ENCODE measurements around the gene NCKAP5. TPM values are rescaled to one million over a fixed set of nuclear protein-coding genes. Genes with fewer than 3 reads are reported as not detected.

NCKAP5 gene
- total RNA-seq, 4 donors from 2014 or later = 0.55 to 6.6 (median 3.3) TPM; not detected in 1

DNA sequence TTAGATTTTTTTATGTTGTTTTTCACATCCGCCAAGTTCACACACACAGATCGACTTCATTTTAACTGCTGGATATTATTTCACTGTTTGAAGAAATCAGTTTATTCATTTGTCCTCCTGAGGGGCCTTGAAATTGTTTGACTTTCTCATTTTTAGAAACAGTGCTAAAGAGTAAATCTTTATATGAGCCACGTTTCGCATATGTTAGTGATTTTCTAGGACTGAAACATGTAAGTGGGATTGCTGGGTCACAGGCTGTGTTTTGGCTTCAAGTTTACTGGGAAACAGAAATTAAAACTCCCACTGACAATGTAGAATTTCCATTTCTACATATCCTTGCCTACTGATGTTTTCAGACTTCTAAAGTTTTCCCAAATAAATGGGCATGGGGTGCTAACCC is 363.8 kb downstream of the NCKAP5 start:
- Histone ChIP-seq H3K36me3 (no peaks in the 10 kb centered on the region), H3K27me3 (no peaks in the 10 kb centered on the region), H3K4me1 (no peaks in the 10 kb centered on the region), H3K4me3 (no peak overlapping the region), H3K27ac (no peak overlapping the region), H3K9me3 (no peaks in the 10 kb centered on the region)
- DNase-seq = no peak
- TF ChIP-seq, protein P1, sequence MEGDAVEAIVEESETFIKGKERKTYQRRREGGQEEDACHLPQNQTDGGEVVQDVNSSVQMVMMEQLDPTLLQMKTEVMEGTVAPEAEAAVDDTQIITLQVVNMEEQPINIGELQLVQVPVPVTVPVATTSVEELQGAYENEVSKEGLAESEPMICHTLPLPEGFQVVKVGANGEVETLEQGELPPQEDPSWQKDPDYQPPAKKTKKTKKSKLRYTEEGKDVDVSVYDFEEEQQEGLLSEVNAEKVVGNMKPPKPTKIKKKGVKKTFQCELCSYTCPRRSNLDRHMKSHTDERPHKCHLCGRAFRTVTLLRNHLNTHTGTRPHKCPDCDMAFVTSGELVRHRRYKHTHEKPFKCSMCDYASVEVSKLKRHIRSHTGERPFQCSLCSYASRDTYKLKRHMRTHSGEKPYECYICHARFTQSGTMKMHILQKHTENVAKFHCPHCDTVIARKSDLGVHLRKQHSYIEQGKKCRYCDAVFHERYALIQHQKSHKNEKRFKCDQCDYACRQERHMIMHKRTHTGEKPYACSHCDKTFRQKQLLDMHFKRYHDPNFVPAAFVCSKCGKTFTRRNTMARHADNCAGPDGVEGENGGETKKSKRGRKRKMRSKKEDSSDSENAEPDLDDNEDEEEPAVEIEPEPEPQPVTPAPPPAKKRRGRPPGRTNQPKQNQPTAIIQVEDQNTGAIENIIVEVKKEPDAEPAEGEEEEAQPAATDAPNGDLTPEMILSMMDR (IDR thresholded peaks at IDR 0.05) = no peak
- intact Hi-C loops (cut with DNase I; ENCODE audit: low total_unique reads) = no loop called here

DNA sequence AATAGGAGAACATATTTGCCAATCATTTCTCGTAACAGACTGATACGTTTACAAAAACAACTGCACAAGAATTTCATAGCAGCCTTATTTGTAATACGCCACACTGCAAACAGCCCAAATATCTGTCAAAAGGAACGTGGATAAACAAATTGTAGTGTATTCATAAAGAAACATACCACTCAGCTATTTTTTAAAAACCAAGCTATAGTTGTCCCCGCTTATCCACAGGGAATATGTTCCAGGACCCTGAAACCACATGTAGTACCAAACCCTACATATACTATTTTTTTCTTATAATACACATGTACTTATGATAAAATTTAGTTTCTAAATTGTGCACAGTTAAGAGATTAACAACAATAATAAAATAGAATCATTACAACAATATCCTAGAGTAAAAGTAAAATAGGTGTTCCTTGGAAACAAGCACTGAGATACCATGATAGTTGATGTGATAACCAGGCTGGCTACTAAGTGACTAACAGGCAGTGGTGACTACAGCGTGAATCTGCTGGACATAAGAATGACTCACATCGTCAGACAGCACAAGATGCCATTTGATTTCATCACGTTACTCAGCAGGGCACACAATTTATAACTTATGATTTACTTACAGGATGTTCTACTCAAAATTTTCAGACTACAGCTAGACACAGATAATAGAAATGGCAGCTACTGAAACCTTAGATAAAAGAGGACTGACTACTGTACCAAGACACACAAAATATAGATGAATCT is 367.4 kb downstream of the NCKAP5 start:
- TF ChIP-seq, protein P1 (IDR thresholded peaks at IDR 0.05) = no peak
- no peak for TF ChIP-seq POLR2A (IDR thresholded peaks at IDR 0.05)
- intact Hi-C loops (cut with DNase I; ENCODE audit: low total_unique reads) = no loop called here
- no peak for DNase-seq

DNA sequence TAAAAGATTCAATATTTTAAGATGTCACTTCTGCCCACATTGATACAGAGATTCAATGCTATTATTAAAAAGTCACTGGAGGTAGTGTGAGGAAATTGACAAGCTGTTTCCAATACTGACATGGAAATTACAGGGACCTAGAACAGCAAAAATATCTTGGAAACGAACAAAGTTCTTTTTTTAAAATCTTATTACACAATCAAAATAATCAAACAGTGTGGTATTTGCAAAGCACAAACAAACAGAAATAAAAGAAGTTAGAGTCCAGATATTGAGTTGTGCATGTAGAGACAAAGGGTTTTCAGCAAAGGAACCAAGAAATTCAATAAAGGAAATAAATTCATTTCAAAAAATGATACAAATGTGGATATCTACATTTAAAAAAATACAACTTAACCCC is 369.6 kb downstream of the NCKAP5 start:
- DNase-seq = no peak
- no peak overlapping the region for H3K4me3 ChIP-seq

More for the DNA sequence above, 367.4 kb downstream of the NCKAP5 start:
- H3K27me3 ChIP-seq = no peaks in the 10 kb centered on the region
- H3K4me1 ChIP-seq = no peaks in the 10 kb centered on the region
- H3K36me3 ChIP-seq = no peaks in the 10 kb centered on the region
- H3K4me3 ChIP-seq = no peak overlapping the region
- no peaks in the 10 kb centered on the region for H3K9me3 ChIP-seq
- H3K27ac ChIP-seq = no peak overlapping the region

DNA sequence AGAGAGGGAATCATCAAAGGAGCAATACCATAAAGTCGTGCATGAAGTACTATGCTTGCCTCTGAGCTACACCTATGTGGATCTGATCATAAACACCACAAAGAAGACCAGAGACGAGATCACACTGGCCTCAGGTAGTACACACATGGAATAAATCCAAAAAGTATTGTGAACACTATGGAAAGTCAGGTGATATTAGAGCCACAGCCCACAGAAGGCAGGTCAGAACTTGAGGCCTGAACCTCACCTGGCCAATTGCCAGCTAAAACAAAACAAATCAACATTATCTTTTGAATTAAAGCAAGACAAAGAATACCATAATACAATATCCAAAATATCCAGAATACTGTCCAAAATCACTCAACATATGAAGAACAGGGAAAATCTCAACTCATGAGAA is 371.1 kb downstream of the NCKAP5 start:
- no peaks in the 10 kb centered on the region for H3K4me1 ChIP-seq
- H3K9me3 ChIP-seq = no peaks in the 10 kb centered on the region
- no peak overlapping the region for H3K27ac ChIP-seq
- no peaks in the 10 kb centered on the region for H3K27me3 ChIP-seq
- DNase-seq = no peak
- intact Hi-C loops (cut with DNase I; ENCODE audit: low total_unique reads) = no loop called here
- no peak for TF ChIP-seq POLR2A (IDR thresholded peaks at IDR 0.05)
- TF ChIP-seq, protein P1 (IDR thresholded peaks at IDR 0.05) = no peak
- H3K36me3 ChIP-seq = no peaks in the 10 kb centered on the region
- no peak overlapping the region for H3K4me3 ChIP-seq

More for the DNA sequence above, 369.6 kb downstream of the NCKAP5 start:
- Histone ChIP-seq H3K27me3 (no peaks in the 10 kb centered on the region), H3K9me3 (no peaks in the 10 kb centered on the region), H3K4me1 (no peaks in the 10 kb centered on the region), H3K36me3 (no peaks in the 10 kb centered on the region), H3K27ac (no peak overlapping the region)
- intact Hi-C loops (cut with DNase I; ENCODE audit: low total_unique reads) = no loop called here
- no peak for TF ChIP-seq POLR2A (IDR thresholded peaks at IDR 0.05)
- TF ChIP-seq, protein P1 (IDR thresholded peaks at IDR 0.05) = no peak

DNA sequence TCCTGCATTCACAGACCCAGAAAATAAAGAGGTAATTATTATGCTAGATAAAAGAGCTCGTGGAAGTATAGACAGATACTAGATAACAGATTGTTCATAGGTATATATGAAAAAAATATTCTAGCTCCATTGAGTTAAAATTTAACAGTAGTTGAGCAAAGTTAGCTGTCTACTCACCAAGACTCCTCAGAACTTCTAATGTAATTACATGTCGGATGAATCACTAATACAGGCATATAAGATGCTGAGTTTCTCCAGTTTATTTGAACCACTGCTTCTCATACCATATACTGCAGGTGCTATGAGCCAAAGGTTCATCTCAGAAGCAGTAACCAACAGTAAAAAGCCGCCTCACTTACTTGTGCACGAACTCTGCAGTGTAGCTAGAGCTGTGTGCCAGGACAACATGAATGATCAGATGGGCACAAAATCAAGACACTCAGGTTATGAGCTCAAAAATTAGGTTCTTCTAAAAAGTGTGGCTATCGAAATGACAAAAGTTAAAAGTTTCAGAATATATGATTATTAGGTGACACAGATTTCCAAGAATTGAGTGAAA is 373.4 kb downstream of the NCKAP5 start:
- intact Hi-C loops (cut with DNase I; ENCODE audit: low total_unique reads) = no loop called here
- no peaks in the 10 kb centered on the region for H3K9me3 ChIP-seq
- no peak for DNase-seq

More for the DNA sequence above, 373.4 kb downstream of the NCKAP5 start:
- Histone ChIP-seq H3K27ac (no peak overlapping the region), H3K36me3 (no peaks in the 10 kb centered on the region), H3K4me1 (no peaks in the 10 kb centered on the region), H3K4me3 (no peak overlapping the region), H3K27me3 (no peaks in the 10 kb centered on the region)
- TF ChIP-seq POLR2A (IDR thresholded peaks at IDR 0.05) = no peak
- TF ChIP-seq, protein P1 (IDR thresholded peaks at IDR 0.05) = no peak
